EH (cell line): ENCODE data around the gene LITAFD.
"Not testable (repeated sequence)": the region's sequence is repeated elsewhere in the genome, so short reads cannot be mapped to it uniquely, and the experiment has no call there.

Experiments
- DNase-seq: peaks from one replicate; pipeline ENCODE4 v3.0.0-alpha.2; 2015; ENCODE audit warnings: low read depth

The LITAFD gene

DNA sequence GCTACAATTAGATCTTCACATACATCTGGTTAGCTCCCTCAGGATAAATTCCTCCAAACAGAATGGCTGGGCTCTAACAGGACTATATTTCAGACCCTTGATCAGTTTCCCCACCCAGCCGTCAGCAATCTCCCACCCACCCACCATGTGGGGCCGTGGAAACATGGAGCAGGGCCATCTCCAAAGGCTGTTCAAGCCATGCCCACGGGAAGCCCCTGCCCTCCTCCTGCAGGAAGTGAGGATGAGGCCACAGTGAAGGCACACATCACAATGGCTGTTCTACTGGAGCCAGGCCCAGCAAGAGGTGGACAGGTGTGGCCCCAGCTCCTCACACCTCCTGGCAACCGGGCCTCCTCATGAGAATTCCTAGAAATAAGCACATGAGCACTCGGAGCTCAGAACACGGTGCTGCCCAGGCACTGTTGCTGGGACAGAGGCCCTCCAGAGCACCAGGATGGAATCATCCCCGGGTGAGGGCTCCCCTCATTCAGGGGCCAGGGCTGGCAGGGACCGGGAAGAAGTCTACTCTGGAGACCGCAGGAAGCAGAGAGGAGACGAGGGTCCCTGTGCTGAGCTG is at the start of gene LITAFD:
Gene LITAFD (plus strand): TSS at position 311 of the 577 bp plus-strand sequence. CDS start 2,005 bp downstream, outside the sequence.
- no peak for DNase-seq

DNA sequence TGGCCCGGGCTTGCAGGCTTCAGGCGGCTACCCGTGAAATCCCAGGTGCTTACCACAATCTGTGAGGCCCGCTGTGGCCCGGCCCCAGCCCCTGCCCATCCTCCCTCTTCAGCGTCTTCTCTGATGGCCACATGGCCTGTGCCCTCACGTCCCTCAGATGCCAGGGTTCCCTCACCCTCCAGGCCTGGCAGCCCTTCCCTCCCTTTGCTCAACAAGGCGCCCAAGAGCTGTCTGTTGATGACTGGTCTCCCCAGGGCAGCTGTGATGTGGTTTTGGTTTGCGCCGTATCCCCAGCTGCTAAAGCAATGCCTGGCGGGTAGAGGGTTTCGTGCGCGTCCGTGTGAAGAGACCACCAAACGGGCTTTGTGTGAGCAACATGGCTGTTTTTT is 49.4 kb upstream of the LITAFD start:
- DNase-seq: no peak

DNA sequence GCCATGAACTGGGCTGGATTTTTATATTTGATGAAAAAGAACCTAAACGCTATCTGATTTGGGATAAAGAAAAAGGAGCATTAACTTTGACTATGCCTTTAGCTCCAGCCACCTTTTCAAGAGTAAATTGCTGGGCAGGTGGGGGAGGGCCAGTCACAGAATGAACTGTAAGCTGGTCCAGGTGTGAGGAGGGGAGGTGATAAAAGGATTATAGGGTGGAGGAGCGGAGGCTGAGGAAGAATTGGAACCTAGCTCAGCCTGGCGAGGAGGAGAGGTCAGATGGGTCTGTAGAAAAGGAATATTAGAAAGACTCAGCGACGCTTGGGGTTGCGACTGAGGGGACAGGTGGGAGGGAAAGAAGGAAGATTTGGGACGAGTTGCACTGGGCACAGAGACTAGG is 45.4 kb upstream of the LITAFD start:
- DNase-seq: not testable (repeated sequence)

DNA sequence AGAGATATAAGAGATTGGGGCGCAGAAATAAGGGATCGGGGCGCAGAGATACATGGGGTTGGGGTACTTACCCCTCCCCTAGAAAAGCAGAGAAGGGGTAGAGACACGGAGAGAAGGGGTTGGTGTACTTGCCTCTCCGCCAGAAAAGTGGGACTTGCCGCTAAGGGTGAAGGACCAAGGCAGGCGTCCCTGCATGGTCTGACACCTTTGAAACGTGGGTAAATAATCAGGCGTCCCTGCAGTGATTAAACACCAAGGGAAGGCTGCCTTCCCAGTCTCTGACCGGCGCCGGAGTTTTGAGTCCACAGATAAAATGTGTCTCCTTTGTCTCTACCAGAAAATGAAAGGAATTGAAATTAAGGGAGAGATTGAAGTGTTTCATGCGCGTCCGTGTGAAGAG is 44.6 kb upstream of the LITAFD start:
- DNase-seq: not testable (repeated sequence)

GRCh38 chr16:8842016-8842415 is 40.1 kb upstream of the LITAFD start:
- not testable (repeated sequence) for DNase-seq

GRCh38 chr16:8843296-8843695 is 38.9 kb upstream of the LITAFD start:
- DNase-seq: not testable (repeated sequence)

DNA sequence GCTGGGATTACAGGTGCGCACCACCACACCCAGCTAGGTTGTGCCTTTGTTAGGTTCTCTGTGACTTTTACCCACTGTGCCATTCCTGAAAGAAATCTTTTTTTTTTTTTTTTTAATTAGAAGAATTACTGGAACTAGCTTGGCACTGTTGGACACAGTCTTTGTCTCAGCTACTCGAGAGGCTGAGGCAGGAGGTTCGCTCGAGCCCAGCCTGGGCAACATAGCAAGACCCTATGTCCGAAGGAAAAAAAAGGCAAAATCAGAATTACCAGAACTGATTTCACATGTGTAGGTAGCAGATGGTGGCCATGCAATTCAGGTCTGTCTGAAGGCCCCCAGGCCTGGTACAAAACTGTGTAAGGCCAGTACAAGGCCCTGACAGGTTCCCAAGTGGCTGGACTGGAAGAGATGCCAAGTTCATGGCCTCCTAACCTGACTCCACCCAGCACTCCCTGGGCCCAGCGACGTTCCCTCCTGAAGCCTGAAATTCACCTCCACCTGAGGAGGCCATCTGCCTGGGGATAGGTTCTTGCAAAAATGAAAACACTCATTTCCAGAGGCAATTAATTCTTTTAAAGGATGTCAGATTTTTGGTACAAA is 36.4 kb upstream of the LITAFD start:
- DNase-seq: no peak

DNA sequence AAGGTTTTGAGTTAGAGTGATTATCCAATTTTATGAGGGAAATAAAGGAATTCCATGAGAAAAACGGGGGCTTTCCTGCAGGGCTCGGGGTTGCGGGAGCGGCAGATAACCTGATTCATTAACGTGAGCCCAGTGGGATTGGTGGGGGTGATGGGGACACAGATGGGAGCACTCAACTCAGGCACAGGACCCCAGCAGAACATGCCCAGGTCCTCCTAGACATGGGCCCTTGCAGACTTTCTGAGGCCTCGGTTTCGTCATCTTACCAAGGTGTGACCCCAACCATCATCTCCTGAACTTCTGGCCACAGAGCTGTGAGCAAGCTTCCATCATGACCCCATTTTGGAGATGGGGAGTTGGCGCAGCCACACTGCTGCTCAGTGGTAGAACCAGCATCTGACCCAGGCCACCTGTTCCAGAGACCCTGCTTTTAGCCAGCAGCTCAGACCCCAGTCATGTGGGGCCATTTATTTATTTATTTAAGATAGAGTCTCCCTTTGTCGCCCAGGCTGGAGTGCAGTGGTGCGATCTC is 35.7 kb upstream of the LITAFD start:
- DNase-seq: no peak

DNA sequence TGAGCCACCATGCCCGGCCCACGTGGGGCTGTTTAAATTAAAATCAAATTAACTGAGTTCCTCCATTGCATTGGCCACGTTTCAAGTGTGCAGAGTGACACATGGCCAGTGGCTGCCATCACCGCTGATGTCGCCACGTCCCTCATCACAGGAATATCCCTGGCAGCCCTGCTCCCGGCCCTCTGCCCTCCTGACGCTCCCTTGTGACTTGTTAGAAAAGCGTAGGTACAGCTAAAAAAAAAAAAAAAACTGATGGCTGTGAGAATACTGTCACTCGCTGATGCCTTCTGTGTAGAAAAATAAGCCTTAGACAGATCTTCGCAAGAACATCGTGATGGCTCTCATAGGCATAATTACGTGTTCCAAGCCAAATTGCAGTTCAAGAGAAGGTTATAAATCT is 35.0 kb upstream of the LITAFD start:
- no peak for DNase-seq

DNA sequence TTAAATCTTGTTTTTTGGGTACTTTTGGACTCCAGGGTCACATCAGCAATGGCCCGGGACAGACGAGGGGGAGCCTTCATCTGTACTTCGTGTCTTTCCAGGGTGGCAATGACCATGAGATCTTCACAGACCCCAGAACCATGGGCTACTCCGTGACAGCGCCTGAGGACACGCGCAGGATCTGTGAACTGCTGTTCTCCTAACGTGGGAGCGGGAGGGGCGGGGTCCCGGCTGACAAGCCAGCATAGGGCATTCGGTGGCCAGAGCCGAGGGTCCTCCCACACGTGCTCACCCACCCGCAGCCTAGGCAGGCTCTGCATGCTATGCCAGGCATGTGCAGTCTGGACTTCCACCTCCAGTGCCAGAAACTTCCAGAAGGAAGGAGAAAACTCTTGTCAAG is 34.5 kb upstream of the LITAFD start:
- no peak for DNase-seq

DNA sequence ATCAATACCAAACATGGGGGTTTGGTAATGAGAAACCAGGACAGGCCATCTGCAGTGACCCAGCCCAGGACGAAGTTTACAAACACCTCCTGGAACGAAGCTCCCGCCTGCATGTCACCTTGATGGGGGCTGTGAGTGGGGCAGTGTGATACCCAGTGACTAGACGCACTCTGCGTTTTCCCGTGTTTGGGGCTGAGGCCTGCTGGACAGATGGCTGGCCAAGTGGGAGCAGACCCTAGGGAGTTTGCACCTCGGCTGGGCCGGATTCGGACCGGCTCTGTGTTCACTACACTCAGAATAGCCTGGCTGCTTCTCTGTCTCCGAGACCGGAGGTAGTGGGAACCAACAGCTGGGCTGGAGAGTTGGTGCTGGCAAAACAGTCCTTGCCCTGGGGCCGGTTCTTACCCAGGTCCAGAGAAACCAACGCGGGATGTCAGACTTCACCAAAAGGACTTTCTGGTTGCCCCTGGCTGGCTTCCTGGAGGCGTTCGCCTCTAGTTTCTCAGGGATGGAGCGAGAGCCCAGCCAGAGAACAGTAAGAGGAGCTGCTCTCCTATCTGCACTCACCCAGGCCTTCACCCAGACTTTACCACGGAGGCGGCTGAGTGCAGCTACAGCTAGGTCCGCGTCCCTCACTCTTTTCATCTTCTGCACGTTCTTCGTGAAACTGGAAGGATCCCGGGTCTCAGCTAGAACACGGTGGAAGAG is 33.8 kb upstream of the LITAFD start:
- no peak for DNase-seq

- DNase-seq: peak; percentile 90
Measured at GRCh38 chr16:8848939-8849391, 33.2 kb upstream of the LITAFD start.

DNA sequence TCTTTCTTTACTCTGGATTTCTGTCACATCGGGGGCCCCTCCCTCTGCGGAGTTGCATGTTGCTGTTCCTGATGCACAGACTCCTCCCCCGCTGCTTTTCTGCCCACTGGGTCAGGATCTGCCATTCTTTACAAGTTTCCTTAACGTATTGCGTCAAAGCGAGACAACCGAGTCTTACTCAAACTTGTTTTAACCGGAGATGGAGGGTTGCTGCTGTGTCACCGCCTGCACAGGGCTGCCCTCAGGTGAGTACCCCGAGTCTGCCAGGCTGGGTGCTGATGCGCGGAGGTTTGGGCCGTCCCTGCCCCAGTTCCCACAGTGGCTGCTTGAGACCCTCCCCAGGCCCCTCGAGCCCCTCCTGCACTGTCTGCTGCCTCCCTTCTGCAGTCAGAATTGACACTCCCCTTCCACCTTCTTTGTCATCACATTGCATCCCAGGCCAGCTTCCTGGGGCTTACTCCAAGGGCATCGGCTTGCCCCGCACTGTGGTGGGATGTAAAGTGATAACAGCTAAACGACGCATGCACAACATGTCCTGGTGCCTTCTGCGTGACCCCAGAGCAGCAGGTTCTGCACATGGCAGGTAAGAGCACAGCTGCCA is 32.6 kb upstream of the LITAFD start:
- no peak for DNase-seq

GRCh38 chr16:8850279-8850885 is 31.8 kb upstream of the LITAFD start:
- DNase-seq: peak; percentile 81

GRCh38 chr16:8851761-8852403 is 30.3 kb upstream of the LITAFD start:
- DNase-seq: no peak

DNA sequence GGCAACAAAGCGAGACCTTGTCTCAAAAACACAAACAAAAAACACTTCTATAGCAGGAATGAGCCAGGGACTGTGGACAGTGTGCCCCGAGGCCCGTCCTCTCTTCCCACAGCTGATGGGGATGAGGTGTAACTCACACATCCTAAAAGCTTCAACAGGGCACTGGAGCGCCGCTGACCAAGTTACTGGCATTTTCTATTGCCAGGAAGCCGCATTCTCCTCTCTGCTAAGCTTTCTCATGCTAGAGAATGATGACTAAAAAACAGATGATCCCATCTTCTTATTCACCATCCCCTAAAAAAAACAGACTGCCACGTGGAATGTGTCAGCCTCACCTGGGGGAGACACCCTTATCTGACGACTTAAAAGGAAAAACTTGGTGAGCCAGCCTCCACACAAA is 29.6 kb upstream of the LITAFD start:
- no peak for DNase-seq

- DNase-seq: no peak
Measured at GRCh38 chr16:8853150-8853549, 29.0 kb upstream of the LITAFD start.

DNA sequence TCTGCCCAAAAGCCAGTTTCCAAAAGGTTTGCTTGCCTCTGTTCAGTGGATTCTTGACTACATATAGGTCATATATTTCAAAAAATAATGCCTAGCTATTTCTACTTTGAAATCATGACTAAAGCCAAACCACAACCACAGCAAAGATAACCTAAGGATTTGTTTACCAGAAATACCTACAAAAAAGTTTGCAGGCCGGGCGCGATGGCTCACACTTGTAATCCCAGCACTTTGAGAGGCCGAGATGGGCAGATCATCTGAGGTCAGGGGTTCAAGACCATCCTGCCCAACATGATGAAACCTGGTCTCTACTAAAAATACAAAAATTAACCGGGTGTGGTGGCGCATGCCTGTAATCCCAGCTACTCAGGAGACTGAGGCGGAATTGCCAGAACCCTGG is 28.5 kb upstream of the LITAFD start:
- no peak for DNase-seq

- DNase-seq: no peak
Measured at GRCh38 chr16:8854298-8854948, 27.7 kb upstream of the LITAFD start.

GRCh38 chr16:8855051-8855786 is 26.9 kb upstream of the LITAFD start:
- no peak for DNase-seq

DNA sequence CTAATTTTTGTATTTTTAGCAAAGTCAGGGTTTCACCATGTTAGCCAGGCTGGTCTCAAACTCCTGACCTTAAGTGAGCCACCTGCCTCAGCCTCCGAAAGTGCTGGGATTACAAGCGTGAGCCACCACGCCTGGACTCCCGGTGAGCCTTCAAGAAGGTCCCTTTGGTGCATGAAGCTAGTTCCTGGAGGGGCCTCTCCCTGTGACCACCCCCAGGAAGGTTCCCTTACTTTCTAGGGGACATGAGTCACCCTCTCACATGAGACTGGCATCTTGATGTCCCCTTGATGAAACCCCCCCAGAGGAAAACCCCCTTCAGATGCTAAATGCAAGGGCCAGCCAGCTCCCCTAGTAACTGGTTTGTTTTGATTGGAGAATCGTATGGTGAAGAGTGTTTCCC is 26.2 kb upstream of the LITAFD start:
- DNase-seq: no peak
